ENCODE measurements around the gene COPB2. TPM values are rescaled to one million over a fixed set of nuclear protein-coding genes. Genes with fewer than 3 reads are reported as not detected.

The COPB2 gene
- total RNA-seq, 1 experiment from 2014 or later = 119 TPM

DNA sequence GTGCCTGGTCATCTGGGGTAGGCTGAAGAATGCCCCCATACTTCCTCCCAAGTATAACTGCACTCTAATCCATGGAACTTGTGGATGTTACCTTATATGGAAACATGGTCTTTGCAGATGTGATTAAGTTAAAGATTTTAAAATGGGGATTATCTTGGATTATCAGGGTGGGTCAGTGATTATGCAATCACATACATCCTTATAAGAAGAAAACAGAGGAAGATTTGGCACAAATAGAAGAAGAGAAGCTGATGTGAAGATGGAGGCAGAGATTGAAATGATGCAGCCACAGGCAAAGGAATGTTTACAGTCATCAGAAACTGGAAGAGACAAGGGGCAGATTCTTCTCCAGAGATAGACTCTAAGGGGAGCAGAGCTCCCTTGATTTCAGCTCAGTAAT, 47.4 kb downstream of the COPB2 start:
- H3K9me3 ChIP-seq (ENCODE audit: control insufficient read depth in 1 of 2, insufficient read depth in 1 of 2, low read depth in 1 of 2, low read length in 2 of 2) = no peaks in the 10 kb centered on the region
- no TSS peak for BruUV-seq (replicated peaks)
- peaks cover 3 to 7% of the 10 kb centered on the region in 2 experiments; a peak in 2 of 4 replicates for H3K36me3 ChIP-seq (ENCODE audit: control insufficient read depth in 1 of 2, insufficient read depth in 2 of 2, low read length in 2 of 2)
- H2AFZ ChIP-seq (ENCODE audit: low read depth, low read length, poor library complexity, severe bottlenecking) = no peak overlapping the region
- no peak overlapping the region for H3K27ac ChIP-seq (ENCODE audit: low read depth, low read length)
- no peaks in the 10 kb centered on the region for H4K20me1 ChIP-seq (ENCODE audit: insufficient read depth)
- no peak overlapping the region for H3K9ac ChIP-seq (ENCODE audit: low read length)
- ChIA-PET POLR2A (no interaction called here), RAD21 (ENCODE audit: low non-redundant PET in 1 of 2, low total read pairs in 2 of 2, uncharacterized antibody in 2 of 2, unreplicated experiment in 2 of 2) (no interaction called here), CTCF (no interaction called here)
- no peak overlapping the region for H3K4me2 ChIP-seq (ENCODE audit: low read length)
- no peak for ATAC-seq
- intact Hi-C loops (cut with micrococcal nuclease) = loop anchor here (10.0 kb wide), 1 partner anchor 747 kb away; the partner anchor contains the start of gene CEP70
- H3K27me3 ChIP-seq (ENCODE audit: insufficient read depth, low read length) = no peaks in the 10 kb centered on the region
- DNase-seq (ENCODE audit: low read depth, low spot score) = no peak
- TF ChIP-seq TCF7L2 (IDR thresholded peaks at IDR 0.05; ENCODE audit: borderline replicate concordance, extremely low read depth, insufficient read depth, insufficient read length) (no peak), EZH2 (IDR thresholded peaks at IDR 0.05) (no peak), CBX3 (IDR thresholded peaks at IDR 0.05; ENCODE audit: low read depth) (no peak)
- H3K9me2 ChIP-seq (ENCODE audit: insufficient read depth) = no peaks in the 10 kb centered on the region
- no peak overlapping the region for H3K4me3 ChIP-seq (replicated peaks in 1 of 2; ENCODE audit: low read depth in 1 of 2, low read length in 2 of 2)
- peaks cover 32% of the 10 kb centered on the region for H3K79me2 ChIP-seq (ENCODE audit: insufficient read depth, low read length)
- peaks cover 18 to 43% of the 10 kb centered on the region in 2 experiments for H3K4me1 ChIP-seq (ENCODE audit: control insufficient read depth in 1 of 2, insufficient read depth in 2 of 2, low read length in 2 of 2)

DNA sequence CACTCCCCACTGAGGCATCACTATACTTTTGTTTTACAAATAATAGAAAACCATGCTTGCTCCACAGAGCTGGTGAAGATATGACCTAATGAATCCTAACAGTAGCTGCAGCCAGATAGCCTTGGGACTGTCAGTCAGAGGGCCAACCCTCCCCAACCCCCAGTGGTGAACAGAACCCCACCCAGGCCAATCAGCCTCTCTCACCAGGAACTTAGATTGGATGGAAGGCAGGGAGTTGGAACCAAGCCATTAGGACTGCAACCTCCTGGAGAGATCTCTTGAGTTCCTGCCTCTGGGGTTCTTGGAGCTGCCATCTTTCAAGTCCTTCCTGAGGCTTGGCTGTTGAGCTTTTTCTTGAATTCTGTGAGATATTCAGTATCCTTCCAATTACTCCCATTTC, 48.7 kb downstream of the COPB2 start:
- H3K4me1 ChIP-seq (ENCODE audit: control insufficient read depth in 1 of 2, insufficient read depth in 2 of 2, low read length in 2 of 2) = peaks cover 18 to 43% of the 10 kb centered on the region in 2 experiments
- RAD21 ChIA-PET (ENCODE audit: low non-redundant PET in 1 of 2, low total read pairs in 2 of 2, uncharacterized antibody in 2 of 2, unreplicated experiment in 2 of 2) = interaction anchor here in 1 of 2 experiments (1.2 kb wide), 1 partner anchor 426 kb away, joined by 3 read pairs; no protein-coding TSS in a partner anchor
- H3K27ac ChIP-seq (ENCODE audit: low read depth, low read length) = no peak overlapping the region
- H3K79me2 ChIP-seq (ENCODE audit: insufficient read depth, low read length) = peaks cover 20% of the 10 kb centered on the region
- no peaks in the 10 kb centered on the region for H3K9me2 ChIP-seq (ENCODE audit: insufficient read depth)
- BruUV-seq (replicated peaks) = no TSS peak
- H3K9ac ChIP-seq (ENCODE audit: low read length) = no peak overlapping the region
- H3K9me3 ChIP-seq (ENCODE audit: control insufficient read depth in 1 of 2, insufficient read depth in 1 of 2, low read depth in 1 of 2, low read length in 2 of 2) = no peaks in the 10 kb centered on the region
- H3K27me3 ChIP-seq (ENCODE audit: insufficient read depth, low read length) = no peaks in the 10 kb centered on the region
- CTCF ChIA-PET = no interaction called here
- H3K4me3 ChIP-seq (replicated peaks in 1 of 2; ENCODE audit: low read depth in 1 of 2, low read length in 2 of 2) = no peak overlapping the region
- no peaks in the 10 kb centered on the region for H4K20me1 ChIP-seq (ENCODE audit: insufficient read depth)
- H2AFZ ChIP-seq (ENCODE audit: low read depth, low read length, poor library complexity, severe bottlenecking) = no peak overlapping the region
- intact Hi-C loops (cut with micrococcal nuclease) = loop anchor here (10.0 kb wide), 1 partner anchor 746 kb away; the partner anchor contains the start of gene CEP70
- POLR2A ChIA-PET = no interaction called here
- no peaks in the 10 kb centered on the region for H3K36me3 ChIP-seq (ENCODE audit: control insufficient read depth in 1 of 2, insufficient read depth in 2 of 2, low read length in 2 of 2)
- ATAC-seq (no peak), DNase-seq (ENCODE audit: low read depth, low spot score) (no peak)
- no peak overlapping the region for H3K4me2 ChIP-seq (ENCODE audit: low read length)
- TF ChIP-seq CTCF (IDR thresholded peaks at IDR 0.05 in 2 of 3, conservative IDR thresholded peaks at IDR 0.05 in 1 of 3; ENCODE audit: borderline replicate concordance in 1 of 3, insufficient read depth in 1 of 3, low read depth in 2 of 3, low read length in 2 of 3) (no peak), RAD21 (IDR thresholded peaks at IDR 0.05; ENCODE audit: low read depth) (no peak), ZFX (IDR thresholded peaks at IDR 0.05) (no peak), SRF (IDR thresholded peaks at IDR 0.05; ENCODE audit: low read depth) (no peak), REST (IDR thresholded peaks at IDR 0.05; ENCODE audit: low read depth) (no peak), FOSL1 (IDR thresholded peaks at IDR 0.05; ENCODE audit: low read depth) (no peak), YY1 (IDR thresholded peaks at IDR 0.05; ENCODE audit: extremely low read depth, insufficient replicate concordance, low read depth, low read length) (no peak), ZNF274 (IDR thresholded peaks at IDR 0.05; ENCODE audit: low read depth, low read length) (no peak), TCF7L2 (IDR thresholded peaks at IDR 0.05; ENCODE audit: borderline replicate concordance, extremely low read depth, insufficient read depth, insufficient read length) (no peak), EZH2phosphoT487 (IDR thresholded peaks at IDR 0.05; ENCODE audit: borderline replicate concordance) (no peak), EGR1 (IDR thresholded peaks at IDR 0.05; ENCODE audit: low read depth) (no peak), POLR2A (IDR thresholded peaks at IDR 0.05; ENCODE audit: borderline replicate concordance, extremely low read depth, insufficient read depth, insufficient read length) (no peak)
- TF ChIP-seq, protein P1, sequence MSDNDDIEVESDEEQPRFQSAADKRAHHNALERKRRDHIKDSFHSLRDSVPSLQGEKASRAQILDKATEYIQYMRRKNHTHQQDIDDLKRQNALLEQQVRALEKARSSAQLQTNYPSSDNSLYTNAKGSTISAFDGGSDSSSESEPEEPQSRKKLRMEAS (IDR thresholded peaks at IDR 0.05) = no peak
